ENCODE data around the gene TTLL1. TPM values are rescaled to one million over a fixed set of nuclear protein-coding genes. Genes with fewer than 3 reads are reported as not detected.

TTLL1 gene
- total RNA-seq, 1 experiment from 2014 or later: 4.3 TPM

- Histone ChIP-seq H3K9me3 (ENCODE audit: control insufficient read depth in 1 of 2, insufficient read depth in 1 of 2, low read depth in 1 of 2, low read length in 2 of 2) (no peaks in the 10 kb centered on the region), H3K27me3 (ENCODE audit: insufficient read depth, low read length) (no peaks in the 10 kb centered on the region), H3K36me3 (ENCODE audit: control insufficient read depth in 1 of 2, insufficient read depth in 2 of 2, low read length in 2 of 2) (no peaks in the 10 kb centered on the region), H4K20me1 (ENCODE audit: insufficient read depth) (no peaks in the 10 kb centered on the region), H3K4me1 (ENCODE audit: control insufficient read depth in 1 of 2, insufficient read depth in 2 of 2, low read length in 2 of 2) (peaks cover 13 to 32% of the 10 kb centered on the region in 2 experiments), H3K27ac (ENCODE audit: low read depth, low read length) (no peak overlapping the region), H2AFZ (ENCODE audit: low read depth, low read length, poor library complexity, severe bottlenecking) (no peak overlapping the region), H3K9me2 (ENCODE audit: insufficient read depth) (no peaks in the 10 kb centered on the region), H3K79me2 (ENCODE audit: insufficient read depth, low read length) (peaks cover 82% of the 10 kb centered on the region), H3K4me2 (ENCODE audit: low read length) (no peak overlapping the region), H3K9ac (ENCODE audit: low read length) (no peak overlapping the region), H3K4me3 (replicated peaks in 1 of 2; ENCODE audit: low read depth in 1 of 2, low read length in 2 of 2) (no peak overlapping the region)
- intact Hi-C loops (cut with micrococcal nuclease): no loop called here
- TF ChIP-seq FOSL1 (IDR thresholded peaks at IDR 0.05; ENCODE audit: low read depth): no peak
- TF ChIP-seq TCF7L2 (IDR thresholded peaks at IDR 0.05; ENCODE audit: borderline replicate concordance, extremely low read depth, insufficient read depth, insufficient read length): no peak
- no peak for TF ChIP-seq CBX3 (IDR thresholded peaks at IDR 0.05; ENCODE audit: low read depth)
- TF ChIP-seq SP1 (IDR thresholded peaks at IDR 0.05; ENCODE audit: low read depth): no peak
- TF ChIP-seq MAX (IDR thresholded peaks at IDR 0.05): no peak
- no peak for TF ChIP-seq ZFX (IDR thresholded peaks at IDR 0.05)
- TF ChIP-seq ATF3 (IDR thresholded peaks at IDR 0.05): no peak
- no peak for TF ChIP-seq RAD21 (IDR thresholded peaks at IDR 0.05; ENCODE audit: low read depth)
- TF ChIP-seq CTCF (IDR thresholded peaks at IDR 0.05 in 2 of 3, conservative IDR thresholded peaks at IDR 0.05 in 1 of 3; ENCODE audit: borderline replicate concordance in 1 of 3, insufficient read depth in 1 of 3, low read depth in 2 of 3, low read length in 2 of 3): no peak
- TF ChIP-seq CEBPB (IDR thresholded peaks at IDR 0.05; ENCODE audit: low read depth): no peak
- TF ChIP-seq EZH2 (IDR thresholded peaks at IDR 0.05): no peak
- no peak for TF ChIP-seq EZH2phosphoT487 (IDR thresholded peaks at IDR 0.05; ENCODE audit: borderline replicate concordance)
- TF ChIP-seq YY1 (IDR thresholded peaks at IDR 0.05; ENCODE audit: extremely low read depth, insufficient replicate concordance, low read depth, low read length): no peak
- TF ChIP-seq ZBTB33 (IDR thresholded peaks at IDR 0.05; ENCODE audit: extremely low read depth, insufficient replicate concordance, low read length): no peak
- no peak for TF ChIP-seq POLR2A (IDR thresholded peaks at IDR 0.05; ENCODE audit: borderline replicate concordance, extremely low read depth, insufficient read depth, insufficient read length)
- no peak for TF ChIP-seq REST (IDR thresholded peaks at IDR 0.05; ENCODE audit: low read depth)
- no peak for ATAC-seq
- CTCF ChIA-PET: no interaction called here
- RAD21 ChIA-PET (ENCODE audit: low non-redundant PET in 1 of 2, low total read pairs in 2 of 2, uncharacterized antibody in 2 of 2, unreplicated experiment in 2 of 2): no interaction called here
- DNase-seq (ENCODE audit: low read depth, low spot score): no peak
- POLR2A ChIA-PET: interaction anchor here (1.4 kb wide), 1 partner anchor 23 kb away, joined by 7 read pairs; the partner anchor contains the start of gene PACSIN2
- BruUV-seq (replicated peaks): no TSS peak
Observed at GRCh38 chr22:42992092-42992491, 97.1 kb downstream of the TTLL1 start.
